Left lung (tissue), 10 donors: ENCODE measurements around the gene SORL1. TPM values are rescaled to one million over a fixed set of nuclear protein-coding genes. Genes with fewer than 3 reads are reported as not detected.
A peak's percentile ranks its signal among the peaks of the same experiment; 100 is the strongest.

Source experiments
- ATAC-seq: fragments of 200-7000 bp; cut with Tn5 transposase; one replicate; pipeline ENCODE4 v1.9.1; 2020; ENCODE audit warnings: moderate library complexity
- DNase-seq, 4 donors: peaks; one replicate each; pipeline ENCODE4 v3.0.0-alpha.2; 2013 to 2020
- H3K27ac ChIP-seq, 2 donors: fragments of 200-600 bp; sonication (generic) in 1 of 2; one replicate each; pipeline versions ENCODE4 v1.5.0 to v1.8.0; 2020 to 2021
- H3K27me3 ChIP-seq, 2 donors: fragments of 200-600 bp; sonication (generic) in 1 of 2; one replicate each; pipeline versions ENCODE4 v1.5.0 to v1.8.0; 2020 to 2021
- H3K36me3 ChIP-seq, 2 donors: fragments of 200-600 bp; sonication (generic) in 1 of 2; one replicate each; pipeline versions ENCODE4 v1.5.0 to v1.8.0; 2020 to 2021
- H3K4me1 ChIP-seq, 2 donors: fragments of 200-600 bp; one replicate each; pipeline ENCODE4 v1.8.0; 2021
- H3K4me3 ChIP-seq, 2 donors: fragments of 200-600 bp; sonication (generic) in 1 of 2; one replicate each; pipeline versions ENCODE4 v1.5.0 to v1.8.0; 2020 to 2021; ENCODE audit warnings: mild to moderate bottlenecking in 1 of 2
- H3K9me3 ChIP-seq, 2 donors: fragments of 200-600 bp; sonication (generic) in 1 of 2; one replicate each; pipeline versions ENCODE4 v1.5.0 to v1.8.0; 2020 to 2021
- intact Hi-C, 2 donors: fragments of 100-400 bp; cut with DNase I; formaldehyde crosslinking; loops; one replicate each; pipeline versions ENCODE4 v1.11.2 to v1.14.2; 2022
- polyA plus RNA-seq, 6 donors: library from polyadenylated mRNA; unstranded; fragments of 120-200 nt; gene quantifications; one replicate each; pipeline ENCODE4 v1.2.1, GENCODE V29; 2013; ENCODE audit not compliant: insufficient read length in 6 of 6
- total RNA-seq, 2 donors: library from RNA; stranded (reverse); fragmentation: NEBNext Ultra II Directional; extraction: Animal tissue kit (Norgen Biotek cat#: 25700); gene quantifications; one replicate each; pipeline ENCODE4 v1.2.1, GENCODE V29; 2021
- TF ChIP-seq, protein P1 (sequence below), 2 donors: fragments of 200-600 bp; sonication (generic) in 1 of 2; IDR thresholded peaks; one replicate each; pipeline versions ENCODE4 v1.5.0 to v1.8.0; 2021; ENCODE audit warnings: antibody characterized with exemption in 2 of 2
- donor health status: DM: no; HTN: yes; CAD: no.
- donor health status: DM: no; HTN: no; CAD: no.

SORL1 gene
- total and polyA plus RNA-seq, 8 donors: 29.8 to 114 (median 33.4) TPM

DNA sequence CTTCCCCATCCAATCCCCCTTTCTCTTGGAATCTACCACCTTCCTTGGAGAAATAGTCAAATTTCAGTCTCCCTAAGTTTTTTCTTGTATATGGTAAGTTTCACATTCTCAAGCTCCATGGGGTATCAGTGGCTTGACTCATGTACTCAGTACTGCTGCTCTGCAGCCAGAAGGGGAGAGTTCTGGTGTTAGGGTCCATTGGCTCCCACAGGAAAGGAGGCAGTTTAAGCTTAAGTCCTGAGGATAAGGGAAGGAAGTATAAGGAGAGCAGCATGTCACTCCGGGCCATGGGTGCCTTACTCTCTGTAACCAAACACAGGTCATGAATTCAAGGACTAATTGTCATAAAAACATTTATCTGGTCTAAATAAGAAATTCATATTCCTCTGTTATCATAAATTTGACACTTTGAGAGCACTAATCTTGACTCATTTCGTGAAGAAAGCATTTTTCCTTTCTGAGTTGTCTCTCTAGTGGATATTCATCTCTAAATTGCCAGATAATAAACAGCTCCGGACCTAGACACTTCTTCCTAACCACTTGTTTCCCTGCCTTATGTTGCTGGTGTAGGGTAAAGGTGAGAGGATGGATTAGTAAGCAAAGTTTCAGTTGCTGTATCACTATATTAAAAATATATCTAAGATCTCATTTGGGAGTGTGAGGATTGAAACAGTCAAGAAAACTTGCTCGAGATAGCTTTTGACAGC lies 20.1 kb upstream of the SORL1 start:
- no peaks in the 10 kb centered on the region for H3K36me3 ChIP-seq
- ATAC-seq (no peak), DNase-seq (no peak)
- intact Hi-C loops: no loop called here
- H3K9me3 ChIP-seq: no peaks in the 10 kb centered on the region
- no peak overlapping the region for H3K4me3 ChIP-seq
- H3K27me3 ChIP-seq: peaks cover 0 to 10% of the 10 kb centered on the region in 2 donors
- no peak overlapping the region for H3K27ac ChIP-seq
- H3K4me1 ChIP-seq: peaks cover 3 to 51% of the 10 kb centered on the region in 2 donors
- TF ChIP-seq, protein P1, sequence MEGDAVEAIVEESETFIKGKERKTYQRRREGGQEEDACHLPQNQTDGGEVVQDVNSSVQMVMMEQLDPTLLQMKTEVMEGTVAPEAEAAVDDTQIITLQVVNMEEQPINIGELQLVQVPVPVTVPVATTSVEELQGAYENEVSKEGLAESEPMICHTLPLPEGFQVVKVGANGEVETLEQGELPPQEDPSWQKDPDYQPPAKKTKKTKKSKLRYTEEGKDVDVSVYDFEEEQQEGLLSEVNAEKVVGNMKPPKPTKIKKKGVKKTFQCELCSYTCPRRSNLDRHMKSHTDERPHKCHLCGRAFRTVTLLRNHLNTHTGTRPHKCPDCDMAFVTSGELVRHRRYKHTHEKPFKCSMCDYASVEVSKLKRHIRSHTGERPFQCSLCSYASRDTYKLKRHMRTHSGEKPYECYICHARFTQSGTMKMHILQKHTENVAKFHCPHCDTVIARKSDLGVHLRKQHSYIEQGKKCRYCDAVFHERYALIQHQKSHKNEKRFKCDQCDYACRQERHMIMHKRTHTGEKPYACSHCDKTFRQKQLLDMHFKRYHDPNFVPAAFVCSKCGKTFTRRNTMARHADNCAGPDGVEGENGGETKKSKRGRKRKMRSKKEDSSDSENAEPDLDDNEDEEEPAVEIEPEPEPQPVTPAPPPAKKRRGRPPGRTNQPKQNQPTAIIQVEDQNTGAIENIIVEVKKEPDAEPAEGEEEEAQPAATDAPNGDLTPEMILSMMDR (IDR thresholded peaks at IDR 0.05): no peak

DNA sequence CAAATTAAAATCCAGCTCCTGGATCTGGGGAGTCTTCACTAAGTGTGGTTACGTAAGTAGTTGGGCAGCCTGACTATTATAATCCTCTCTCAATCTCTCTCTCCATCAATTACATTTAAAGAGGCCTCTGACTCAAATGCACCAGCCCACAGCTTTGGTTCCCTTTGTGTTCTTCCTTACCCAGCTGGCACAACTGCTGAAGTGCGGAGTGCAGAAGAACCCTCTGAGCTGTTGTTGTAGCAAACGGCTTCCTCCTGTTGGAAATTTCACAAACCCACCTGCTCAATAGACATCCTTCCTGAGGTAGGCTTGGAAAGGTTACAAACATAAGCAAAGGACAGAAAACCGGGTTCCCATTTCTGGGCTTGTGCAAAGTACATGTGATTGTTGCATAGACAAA lies 17.0 kb upstream of the SORL1 start:
- no peak overlapping the region for H3K4me3 ChIP-seq
- TF ChIP-seq, protein P1 (IDR thresholded peaks at IDR 0.05): no peak
- H3K27me3 ChIP-seq: no peaks in the 10 kb centered on the region
- H3K36me3 ChIP-seq: no peaks in the 10 kb centered on the region
- H3K9me3 ChIP-seq: no peaks in the 10 kb centered on the region
- ATAC-seq (no peak), DNase-seq (no peak)
- peak overlapping the region in 1 of 2 donors; percentile 82 for H3K27ac ChIP-seq
- peaks cover 5 to 43% of the 10 kb centered on the region in 2 donors for H3K4me1 ChIP-seq
- intact Hi-C loops: no loop called here

DNA sequence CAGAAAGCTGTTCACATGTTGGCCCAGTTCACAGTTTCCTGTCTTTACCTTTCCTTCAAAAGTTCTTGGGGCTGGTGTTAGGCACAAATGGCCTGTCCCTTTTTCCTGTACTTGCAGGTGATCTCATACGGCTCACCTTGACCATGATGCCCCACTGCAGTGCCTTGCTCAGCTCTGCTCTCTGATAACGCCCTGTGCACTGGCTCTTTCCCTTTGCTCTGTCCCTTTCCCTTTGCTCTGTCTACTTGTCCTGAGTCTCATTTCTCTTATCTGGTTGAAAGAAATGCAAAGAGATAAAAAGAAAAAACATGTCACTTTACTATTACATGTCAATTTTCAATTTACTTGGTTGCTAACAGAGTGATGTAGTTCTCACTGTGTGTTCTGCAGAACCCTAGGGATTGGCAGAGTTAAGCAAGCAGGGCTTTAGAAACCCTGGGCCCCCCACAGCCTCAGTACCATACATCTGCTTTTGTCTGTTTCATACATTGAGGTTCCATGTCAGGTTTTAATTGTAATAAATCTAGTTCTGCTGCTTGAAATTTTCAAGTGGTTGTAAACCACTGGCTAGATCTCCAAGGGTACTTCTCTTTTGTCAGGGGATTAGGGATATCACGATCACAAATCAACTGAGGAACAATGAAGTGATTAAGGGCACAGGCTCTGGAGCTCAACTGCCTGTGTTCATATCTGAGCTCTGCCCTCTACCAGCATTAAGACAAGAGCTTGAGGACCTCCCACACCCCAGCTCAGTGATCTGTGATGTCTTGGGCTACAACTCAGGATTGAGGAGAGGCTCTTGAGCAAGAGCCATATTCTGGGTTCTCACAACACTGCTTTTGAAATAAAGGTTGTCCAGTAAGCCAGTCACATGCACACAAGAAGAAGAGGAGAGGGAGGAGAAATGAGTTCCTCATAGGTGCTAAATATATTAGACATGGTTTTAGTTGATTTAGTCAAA lies 16.3 kb upstream of the SORL1 start:
- peaks cover 5 to 41% of the 10 kb centered on the region in 2 donors for H3K4me1 ChIP-seq
- H3K27me3 ChIP-seq: no peaks in the 10 kb centered on the region
- no peak for DNase-seq
- H3K27ac ChIP-seq: peak overlapping the region in 1 of 2 donors; percentile 82
- intact Hi-C loops: no loop called here
- H3K4me3 ChIP-seq: no peak overlapping the region
- peak; percentile 66 for ATAC-seq
- TF ChIP-seq, protein P1 (IDR thresholded peaks at IDR 0.05): no peak
- H3K36me3 ChIP-seq: no peaks in the 10 kb centered on the region
- H3K9me3 ChIP-seq: no peaks in the 10 kb centered on the region

DNA sequence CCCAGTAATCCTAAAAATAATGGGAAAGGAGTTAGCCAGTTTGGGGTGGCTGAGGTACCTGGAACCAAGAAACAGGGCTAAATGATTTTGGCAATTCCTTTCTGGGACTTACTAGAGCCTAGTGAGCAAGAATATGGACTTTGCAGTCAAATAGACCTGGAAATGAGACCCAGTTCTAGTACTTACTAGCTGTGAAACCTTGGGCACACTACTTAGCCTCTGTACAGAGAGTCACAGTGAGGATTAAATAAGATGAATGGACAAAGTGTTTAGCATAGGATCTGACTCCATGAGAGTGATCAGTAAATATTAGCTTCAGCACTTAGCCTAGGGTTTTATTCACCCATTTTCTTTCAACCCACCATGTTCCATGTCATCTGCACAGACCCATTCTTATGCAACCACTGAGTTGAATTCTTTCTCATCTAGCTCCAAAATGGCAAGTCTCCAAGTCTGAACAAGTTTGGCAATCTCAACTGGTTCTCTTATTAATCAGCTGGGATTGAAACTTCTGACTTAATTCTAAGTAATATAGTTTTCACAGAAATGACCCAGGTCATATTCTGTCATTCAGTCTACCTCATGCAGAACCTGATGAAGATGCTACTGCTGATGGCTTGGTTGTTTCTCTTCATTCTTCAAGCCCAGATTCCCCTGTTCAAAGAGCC lies 15.0 kb upstream of the SORL1 start:
- ATAC-seq (peak; percentile 48), DNase-seq (peak in 1 of 4 donors; percentile 54)
- no peaks in the 10 kb centered on the region for H3K9me3 ChIP-seq
- peaks cover 5 to 41% of the 10 kb centered on the region in 2 donors for H3K4me1 ChIP-seq
- intact Hi-C loops: no loop called here
- H3K27ac ChIP-seq: peak overlapping the region in 1 of 2 donors; percentile 82
- TF ChIP-seq, protein P1 (IDR thresholded peaks at IDR 0.05): no peak
- no peaks in the 10 kb centered on the region for H3K27me3 ChIP-seq
- no peak overlapping the region for H3K4me3 ChIP-seq
- no peaks in the 10 kb centered on the region for H3K36me3 ChIP-seq
